K562 (cell line): ENCODE data around the gene RIT2.

Experiments used
- MAX ChIP-seq: sonication (generic); formaldehyde crosslinking; IDR thresholded peaks from 2 replicates; pipeline ENCODE4 v1.9.0; 2022; ENCODE audit warnings: mild to moderate bottlenecking, missing genetic modification reagents
- POLR2A ChIP-seq: fragments of 450-650 bp; conservative IDR thresholded peaks from 2 replicates; pipeline ENCODE4 v1.6.1; 2016
- SOX6 ChIP-seq: fragments of 450-650 bp; IDR thresholded peaks from 2 replicates; pipeline ENCODE4 v1.6.1; 2014; ENCODE audit warnings: mild to moderate bottlenecking

- no peak for TF ChIP-seq POLR2A
- TF ChIP-seq SOX6, result no peak
- no peak for TF ChIP-seq MAX (CRISPR knock-in tag)
Observed at GRCh38 chr18:43049021-43049420, 66.5 kb downstream of the RIT2 start.
